Endodermal cell (in vitro differentiated cells): ENCODE results near the gene C1QC. TPM values are rescaled to one million over a fixed set of nuclear protein-coding genes. Genes with fewer than 3 reads are reported as not detected.

Experiments used
- DNase-seq: peaks from one replicate; pipeline ENCODE4 v3.0.0-alpha.2; 2017
- H3K27ac ChIP-seq: 2 replicates; pipeline ENCODE4 v1.5.1; 2013; ENCODE audit warnings: mild to moderate bottlenecking, low read depth, low read length, moderate library complexity
- H3K27me3 ChIP-seq: 2 replicates; pipeline ENCODE4 v1.6.1; 2013; ENCODE audit warnings: mild to moderate bottlenecking, low read length, moderate library complexity; ENCODE audit not compliant: insufficient read depth, control insufficient read depth, poor library complexity, severe bottlenecking
- H3K36me3 ChIP-seq: 2 replicates; pipeline ENCODE4 v1.7.0; 2013; ENCODE audit warnings: mild to moderate bottlenecking, low read length, moderate library complexity; ENCODE audit not compliant: control insufficient read depth, insufficient read depth
- H3K4me1 ChIP-seq: one replicate; pipeline ENCODE4 v1.7.0; 2013; ENCODE audit warnings: low read length; ENCODE audit not compliant: control insufficient read depth, insufficient read depth
- H3K4me3 ChIP-seq: 2 replicates; pipeline ENCODE4 v1.5.1; 2013; ENCODE audit warnings: mild to moderate bottlenecking, low read length, moderate library complexity
- H3K9ac ChIP-seq: 2 replicates; pipeline ENCODE4 v1.6.1; 2013; ENCODE audit warnings: mild to moderate bottlenecking, low read length, moderate library complexity; ENCODE audit not compliant: poor library complexity, severe bottlenecking; ENCODE audit errors: extremely low read depth
- H3K9me3 ChIP-seq: 2 replicates; pipeline ENCODE4 v1.6.1; 2013; ENCODE audit warnings: mild to moderate bottlenecking, low read length, moderate library complexity; ENCODE audit not compliant: control insufficient read depth
- H3K27ac Mint-ChIP-seq: 2 replicates; pipeline ENCODE4 v1.8.0; 2020; ENCODE audit warnings: mixed read lengths
- H3K27me3 Mint-ChIP-seq: 2 replicates; pipeline ENCODE4 v1.8.0; 2021; ENCODE audit warnings: mild to moderate bottlenecking, mixed read lengths; ENCODE audit not compliant: insufficient read depth
- H3K36me3 Mint-ChIP-seq: 2 replicates; pipeline ENCODE4 v1.8.0; 2020; ENCODE audit warnings: low read depth, mixed read lengths
- H3K4me1 Mint-ChIP-seq: 2 replicates; pipeline ENCODE4 v1.8.0; 2020; ENCODE audit warnings: mixed read lengths
- H3K4me3 Mint-ChIP-seq: 2 replicates; pipeline ENCODE4 v1.8.0; 2020; ENCODE audit warnings: mild to moderate bottlenecking, moderate library complexity, mixed read lengths
- H3K9me3 Mint-ChIP-seq: 2 replicates; pipeline ENCODE4 v1.8.0; 2020; ENCODE audit warnings: mild to moderate bottlenecking, mixed read lengths
- WGBS, 2 experiments: methylation state at CpG; one replicate each; pipeline versions ENCODE4 v1.1.5 to v1.1.7; 2013; ENCODE audit warnings: missing lambda C conversion rate in 2 of 2, mixed read lengths in 1 of 2; ENCODE audit not compliant: insufficient coverage in 1 of 2, insufficient read length in 1 of 2; 5-methylcytosine and 5-hydroxymethylcytosine counted together
- total RNA-seq, 2 donors: library from RNA; stranded (reverse); fragmentation: NEBNext Ultra II Directional in 1 of 2; extraction: Animal tissue kit (Norgen Biotek cat#: 25700) in 1 of 2; gene quantifications; 2 replicates in 1 of 2; 3 replicates in 1 of 2; pipeline ENCODE4 v1.2.1, GENCODE V29; 2021
- TF ChIP-seq, protein P1 (sequence below): fragments of 200-600 bp; sonication (generic); conservative IDR thresholded peaks from 2 replicates; pipeline ENCODE4 v1.5.0; 2021; ENCODE audit warnings: antibody characterized with exemption, mild to moderate bottlenecking

The C1QC gene
- total RNA-seq, 2 donors from 2014 or later, result not detected

DNA sequence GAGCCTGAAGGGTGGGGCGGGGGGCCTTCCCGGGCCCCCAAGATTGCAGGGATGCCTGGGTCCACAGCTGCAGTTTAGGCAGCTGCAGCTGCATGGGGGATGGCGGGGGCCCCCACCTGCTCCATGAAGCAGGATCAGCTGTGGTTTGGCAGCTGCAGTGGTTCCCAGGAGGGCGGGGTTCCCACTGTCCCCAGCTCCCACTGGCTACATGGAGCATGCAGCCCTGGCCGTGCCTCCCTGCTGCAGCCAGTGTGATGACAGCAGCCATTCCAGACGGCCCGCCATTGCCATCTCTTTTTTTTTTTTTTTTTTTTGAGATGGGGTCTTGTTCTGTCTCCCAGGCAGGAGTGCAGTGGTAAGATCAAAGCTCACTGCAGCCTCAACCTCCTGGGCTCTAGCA is 8.0 kb upstream of the C1QC start:
- H3K4me3 Mint-ChIP-seq, result no peak overlapping the region
- peaks cover 5% of the 10 kb centered on the region for H3K9me3 Mint-ChIP-seq

DNA sequence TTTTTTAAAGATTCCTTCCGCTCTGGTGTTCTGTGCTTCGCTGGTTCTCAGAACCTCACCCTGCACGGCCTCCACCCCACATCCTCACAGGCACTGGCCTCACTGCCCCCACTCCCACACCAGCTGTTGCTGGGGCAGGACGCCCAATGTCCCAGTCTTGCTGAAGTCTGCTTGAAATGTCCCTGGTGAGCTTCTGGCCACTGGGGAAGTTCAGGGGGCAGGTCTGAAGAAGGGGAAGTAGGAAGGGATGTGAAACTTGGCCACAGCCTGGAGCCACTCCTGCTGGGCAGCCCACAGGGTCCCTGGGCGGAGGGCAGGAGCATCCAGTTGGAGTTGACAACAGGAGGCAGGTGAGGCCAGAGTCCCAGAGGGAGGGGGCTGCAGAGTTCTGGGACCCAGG is 7.1 kb upstream of the C1QC start, which contains the start of gene C1QA:
Gene C1QA (plus strand): TSS at position 276 of the 400 bp plus-strand sequence. CDS start 989 bp downstream, outside the sequence.
- H3K9me3 ChIP-seq, result no peaks in the 10 kb centered on the region
- no peak within 1 kb of the TSS for H3K27ac Mint-ChIP-seq
- H3K4me1 Mint-ChIP-seq, result peaks cover 8% of the 10 kb centered on the region
- WGBS, 2 experiments, result 88% methylated on average over 5 of the region's 5 CpGs; no CpG with 5 or more reads in 1 of the 2 experiments
- no peak within 1 kb of the TSS for H3K27ac ChIP-seq
- H3K36me3 ChIP-seq, result no peaks in the 10 kb centered on the region
- H3K27me3 ChIP-seq, result no peaks in the 10 kb centered on the region
- no peaks in the 10 kb centered on the region for H3K36me3 Mint-ChIP-seq
- H3K9ac ChIP-seq, result no peak within 1 kb of the TSS
- TF ChIP-seq, protein P1, sequence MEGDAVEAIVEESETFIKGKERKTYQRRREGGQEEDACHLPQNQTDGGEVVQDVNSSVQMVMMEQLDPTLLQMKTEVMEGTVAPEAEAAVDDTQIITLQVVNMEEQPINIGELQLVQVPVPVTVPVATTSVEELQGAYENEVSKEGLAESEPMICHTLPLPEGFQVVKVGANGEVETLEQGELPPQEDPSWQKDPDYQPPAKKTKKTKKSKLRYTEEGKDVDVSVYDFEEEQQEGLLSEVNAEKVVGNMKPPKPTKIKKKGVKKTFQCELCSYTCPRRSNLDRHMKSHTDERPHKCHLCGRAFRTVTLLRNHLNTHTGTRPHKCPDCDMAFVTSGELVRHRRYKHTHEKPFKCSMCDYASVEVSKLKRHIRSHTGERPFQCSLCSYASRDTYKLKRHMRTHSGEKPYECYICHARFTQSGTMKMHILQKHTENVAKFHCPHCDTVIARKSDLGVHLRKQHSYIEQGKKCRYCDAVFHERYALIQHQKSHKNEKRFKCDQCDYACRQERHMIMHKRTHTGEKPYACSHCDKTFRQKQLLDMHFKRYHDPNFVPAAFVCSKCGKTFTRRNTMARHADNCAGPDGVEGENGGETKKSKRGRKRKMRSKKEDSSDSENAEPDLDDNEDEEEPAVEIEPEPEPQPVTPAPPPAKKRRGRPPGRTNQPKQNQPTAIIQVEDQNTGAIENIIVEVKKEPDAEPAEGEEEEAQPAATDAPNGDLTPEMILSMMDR, result no peak
- no peak for DNase-seq
- H3K9me3 Mint-ChIP-seq, result peaks cover 5% of the 10 kb centered on the region
- no peak within 1 kb of the TSS for H3K4me3 Mint-ChIP-seq
- no peaks in the 10 kb centered on the region for H3K27me3 Mint-ChIP-seq
- no peak within 1 kb of the TSS for H3K4me3 ChIP-seq
- no peaks in the 10 kb centered on the region for H3K4me1 ChIP-seq

More for the DNA sequence above, 8.0 kb upstream of the C1QC start:
- DNase-seq, result no peak
- H3K27ac Mint-ChIP-seq, result no peak overlapping the region
- 88% methylated on average over 7 of the region's 7 CpGs; no CpG with 5 or more reads in 1 of the 2 experiments for WGBS, 2 experiments
- Histone ChIP-seq H3K4me1 (no peaks in the 10 kb centered on the region), H3K27me3 (no peaks in the 10 kb centered on the region), H3K36me3 (no peaks in the 10 kb centered on the region), H3K4me3 (no peak overlapping the region), H3K9me3 (no peaks in the 10 kb centered on the region), H3K9ac (no peak overlapping the region), H3K27ac (no peak overlapping the region)
- no peaks in the 10 kb centered on the region for H3K27me3 Mint-ChIP-seq
- H3K4me1 Mint-ChIP-seq, result peaks cover 8% of the 10 kb centered on the region
- TF ChIP-seq, protein P1, result no peak
- no peaks in the 10 kb centered on the region for H3K36me3 Mint-ChIP-seq

DNA sequence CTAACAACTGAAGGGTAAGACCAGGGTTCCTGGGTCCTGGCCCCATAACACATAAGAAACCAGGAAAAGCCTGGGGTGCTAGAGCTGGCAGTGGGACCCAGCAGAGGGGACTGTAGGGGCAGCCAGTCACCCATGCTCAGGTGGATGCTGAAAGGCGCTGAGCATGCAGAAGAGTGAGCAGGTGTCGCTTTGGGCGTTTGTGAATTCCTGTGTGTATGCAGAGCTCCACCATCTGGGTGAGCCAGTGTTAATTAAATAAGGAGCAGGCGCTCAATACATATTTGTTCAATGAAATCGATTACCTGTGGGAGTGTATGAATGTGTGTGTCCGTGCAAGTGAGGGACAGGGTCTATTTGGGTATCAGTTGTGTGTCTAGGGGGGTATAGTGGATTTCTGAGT is 6.5 kb upstream of the C1QC start:
- TF ChIP-seq, protein P1, result no peak
- no peak overlapping the region for H3K4me3 ChIP-seq
- H3K4me3 Mint-ChIP-seq, result no peak overlapping the region
- H3K27ac ChIP-seq, result no peak overlapping the region
- no peak for DNase-seq
- peaks cover 5% of the 10 kb centered on the region for H3K4me1 Mint-ChIP-seq
- H3K27me3 Mint-ChIP-seq, result no peaks in the 10 kb centered on the region
- H3K4me1 ChIP-seq, result no peaks in the 10 kb centered on the region
- no peaks in the 10 kb centered on the region for H3K36me3 ChIP-seq
- no peak overlapping the region for H3K27ac Mint-ChIP-seq
- H3K9ac ChIP-seq, result no peak overlapping the region
- 88% methylated on average over 6 of the region's 6 CpGs for WGBS, 2 experiments
- H3K9me3 ChIP-seq, result no peaks in the 10 kb centered on the region
- H3K9me3 Mint-ChIP-seq, result peaks cover 5% of the 10 kb centered on the region
- H3K36me3 Mint-ChIP-seq, result no peaks in the 10 kb centered on the region
- no peaks in the 10 kb centered on the region for H3K27me3 ChIP-seq
